ENCODE data around the gene ATL3. TPM values are rescaled to one million over a fixed set of nuclear protein-coding genes. Genes with fewer than 3 reads are reported as not detected.
"Not testable (repeated sequence)": the region's sequence is repeated elsewhere in the genome, so short reads cannot be mapped to it uniquely, and the experiment has no call there.

ATL3 gene
- total and polyA plus RNA-seq, 12 donors = 12.3 to 110 (median 66.4) TPM

- Histone ChIP-seq H3K9me3 (replicated peaks in 1 of 3) (no peaks in the 10 kb centered on the region), H3K36me3 (replicated peaks in 1 of 2) (no peaks in the 10 kb centered on the region), H3K27me3 (no peaks in the 10 kb centered on the region), H3K27ac (no peak overlapping the region), H3K4me1 (replicated peaks in 1 of 2) (no peaks in the 10 kb centered on the region), H3K4me3 (no peak overlapping the region)
- TF ChIP-seq CTCF (IDR thresholded peaks at IDR 0.05) (no peak), POLR2A (IDR thresholded peaks at IDR 0.05) (no peak)
- intact Hi-C loops (cut with DNase I) = no loop called here
- 52 to 66% (median 61%) methylated on average over 6 of the region's 6 CpGs for WGBS, 4 donors
- DNase-seq = no peak
These were observed 51.2 kb downstream of the ATL3 start for GRCh38 chr11:63619967-63620366.

GRCh38 chr11:63617686-63618085, 53.5 kb downstream of the ATL3 start:
- H3K4me3 ChIP-seq; H3K4me1 ChIP-seq (replicated peaks in 1 of 2); H3K27ac ChIP-seq; H3K36me3 ChIP-seq (replicated peaks in 1 of 2); intact Hi-C loops (cut with DNase I); H3K9me3 ChIP-seq (replicated peaks in 1 of 3); H3K27me3 ChIP-seq: not testable (repeated sequence)
- DNase-seq = peak in 1 of 7 donors; percentile 4
- WGBS, 4 donors = 71 to 90% (median 88%) methylated on average over 5 of the region's 5 CpGs

- H3K9me3 ChIP-seq (replicated peaks in 1 of 3) = no peaks in the 10 kb centered on the region
- H3K27me3 ChIP-seq = no peaks in the 10 kb centered on the region
- peak in 1 of 7 donors; percentile 4 for DNase-seq
- H3K4me1 ChIP-seq (replicated peaks in 1 of 2) = peaks cover 3 to 13% of the 10 kb centered on the region in 2 donors
- no peaks in the 10 kb centered on the region for H3K36me3 ChIP-seq (replicated peaks in 1 of 2)
- WGBS, 4 donors = 58 to 82% (median 70%) methylated on average over 3 of the region's 3 CpGs
- TF ChIP-seq POLR2A (IDR thresholded peaks at IDR 0.05) (no peak), CTCF (IDR thresholded peaks at IDR 0.05) (no peak)
- H3K4me3 ChIP-seq = no peak overlapping the region
- intact Hi-C loops (cut with DNase I) = no loop called here
- no peak overlapping the region for H3K27ac ChIP-seq
These were observed 54.2 kb downstream of the ATL3 start for GRCh38 chr11:63616953-63617352.

- Histone ChIP-seq H3K36me3 (replicated peaks in 1 of 2) (no peaks in the 10 kb centered on the region), H3K27ac (peak within 1 kb of the TSS; percentile 29 to 85 (median 69)), H3K9me3 (replicated peaks in 1 of 3) (no peaks in the 10 kb centered on the region), H3K4me1 (replicated peaks in 1 of 2) (peaks cover 24 to 40% of the 10 kb centered on the region in 2 donors), H3K27me3 (no peaks in the 10 kb centered on the region), H3K4me3 (peak within 1 kb of the TSS; percentile 13 to 83 (median 60))
- 0 to 1% (median 0%) methylated on average over 14 to 53 of the region's 53 CpGs for WGBS, 4 donors
- peak; percentile 77 to 88 (median 83) for DNase-seq
- TF ChIP-seq POLR2A (IDR thresholded peaks at IDR 0.05) (peak; percentile 63 to 73), CTCF (IDR thresholded peaks at IDR 0.05) (no peak)
- intact Hi-C loops (cut with DNase I) = no loop called here
These were observed 57.0 kb downstream of the ATL3 start, which contains the start of gene PLAAT3 for GRCh38 chr11:63614136-63614671. Gene PLAAT3 (minus strand): TSS chr11:63614433. CDS start chr11:63614014, 419 bp downstream.

Measured in adrenal gland (tissue), 12 donors.